Trophoblast cell (in vitro differentiated cells and primary cell): Measurements from ENCODE around the gene DLG1.

Experiments used
- DNase-seq, 2 donors: peaks; one replicate each; pipeline ENCODE4 v3.0.0-alpha.2; 2016
- H2AFZ ChIP-seq: 2 replicates; pipeline ENCODE4 v1.6.1; 2013; ENCODE audit warnings: low read length, moderate library complexity, mild to moderate bottlenecking; ENCODE audit not compliant: insufficient read depth, poor library complexity
- H2AK5ac ChIP-seq: 2 replicates; pipeline ENCODE4 v1.6.1; 2013; ENCODE audit warnings: mild to moderate bottlenecking, low read length
- H2BK120ac ChIP-seq: 2 replicates; pipeline ENCODE4 v1.6.1; 2013; ENCODE audit warnings: low read length, mild to moderate bottlenecking, moderate library complexity; ENCODE audit not compliant: insufficient read depth, poor library complexity
- H2BK12ac ChIP-seq: 2 replicates; pipeline ENCODE4 v1.6.1; 2013; ENCODE audit warnings: mild to moderate bottlenecking, low read length, moderate library complexity
- H2BK5ac ChIP-seq: 2 replicates; pipeline ENCODE4 v1.6.1; 2013; ENCODE audit warnings: low read length, low read depth, moderate library complexity, mild to moderate bottlenecking; ENCODE audit not compliant: poor library complexity
- H3K14ac ChIP-seq: 2 replicates; pipeline ENCODE4 v1.6.1; 2013; ENCODE audit warnings: mild to moderate bottlenecking, low read length
- H3K18ac ChIP-seq: 2 replicates; pipeline ENCODE4 v1.6.1; 2013; ENCODE audit warnings: mild to moderate bottlenecking, low read length
- H3K23ac ChIP-seq: 2 replicates; pipeline ENCODE4 v1.6.1; 2013; ENCODE audit warnings: low read length
- H3K27ac ChIP-seq: 2 replicates; pipeline ENCODE4 v1.5.1; 2013; ENCODE audit warnings: low read depth, mild to moderate bottlenecking, inconsistent platforms, low read length, moderate library complexity
- H3K27me3 ChIP-seq: 2 replicates; pipeline ENCODE4 v1.6.1; 2013; ENCODE audit warnings: inconsistent platforms, mild to moderate bottlenecking, low read length, moderate library complexity; ENCODE audit not compliant: insufficient read depth
- H3K36me3 ChIP-seq, 2 experiments: 1 replicate in 1 of 2; 2 replicates in 1 of 2; pipeline ENCODE4 v1.6.1; 2013; ENCODE audit warnings: low read length in 2 of 2, mild to moderate bottlenecking in 2 of 2, moderate library complexity in 1 of 2; ENCODE audit not compliant: insufficient read depth in 2 of 2, control insufficient read depth in 1 of 2
- H3K4ac ChIP-seq: 2 replicates; pipeline ENCODE4 v1.6.1; 2013; ENCODE audit warnings: low read depth, mild to moderate bottlenecking, low read length, moderate library complexity
- H3K4me1 ChIP-seq, 2 experiments: 1 replicate in 1 of 2; 2 replicates in 1 of 2; pipeline ENCODE4 v1.6.1; 2013; ENCODE audit warnings: low read length in 2 of 2, mild to moderate bottlenecking in 2 of 2, moderate library complexity in 1 of 2; ENCODE audit not compliant: insufficient read depth in 2 of 2, control insufficient read depth in 1 of 2
- H3K4me2 ChIP-seq: 2 replicates; pipeline ENCODE4 v1.6.1; 2013; ENCODE audit warnings: inconsistent platforms, mild to moderate bottlenecking, low read length, moderate library complexity
- H3K4me3 ChIP-seq: 2 replicates; pipeline ENCODE4 v1.5.1; 2013; ENCODE audit warnings: mild to moderate bottlenecking, low read depth, low read length, inconsistent platforms
- H3K79me1 ChIP-seq: one replicate; pipeline ENCODE4 v1.6.1; 2013; ENCODE audit warnings: low read length
- H3K79me2 ChIP-seq: 2 replicates; pipeline ENCODE4 v1.6.1; 2013; ENCODE audit warnings: low read length, mild to moderate bottlenecking; ENCODE audit not compliant: control insufficient read depth, insufficient read depth, poor library complexity
- H3K9ac ChIP-seq: 2 replicates; pipeline ENCODE4 v1.6.1; 2013; ENCODE audit warnings: mild to moderate bottlenecking, low read length
- H3K9me3 ChIP-seq: 2 replicates; pipeline ENCODE4 v1.6.1; 2013; ENCODE audit warnings: low read depth, mild to moderate bottlenecking, control low read depth, inconsistent platforms, low read length; ENCODE audit not compliant: insufficient read depth
- H4K12ac ChIP-seq: 2 replicates; pipeline ENCODE4 v1.6.1; 2013; ENCODE audit warnings: low read depth, mild to moderate bottlenecking, low read length, moderate library complexity
- H4K8ac ChIP-seq: 2 replicates; pipeline ENCODE4 v1.6.1; 2013; ENCODE audit warnings: low read depth, mild to moderate bottlenecking, low read length, moderate library complexity
- H4K91ac ChIP-seq: one replicate; pipeline ENCODE4 v1.6.1; 2013; ENCODE audit warnings: low read depth, mild to moderate bottlenecking, low read length, moderate library complexity
- WGBS: extraction: QIAGEN DNeasy Blood & Tissue Kit; methylation state at CpG from one replicate; pipeline ENCODE4 v1.1.7; 2013; ENCODE audit warnings: missing lambda C conversion rate; ENCODE audit not compliant: insufficient read length, insufficient coverage; ENCODE audit errors: extremely low coverage; 5-methylcytosine and 5-hydroxymethylcytosine counted together

DLG1 gene

DNA sequence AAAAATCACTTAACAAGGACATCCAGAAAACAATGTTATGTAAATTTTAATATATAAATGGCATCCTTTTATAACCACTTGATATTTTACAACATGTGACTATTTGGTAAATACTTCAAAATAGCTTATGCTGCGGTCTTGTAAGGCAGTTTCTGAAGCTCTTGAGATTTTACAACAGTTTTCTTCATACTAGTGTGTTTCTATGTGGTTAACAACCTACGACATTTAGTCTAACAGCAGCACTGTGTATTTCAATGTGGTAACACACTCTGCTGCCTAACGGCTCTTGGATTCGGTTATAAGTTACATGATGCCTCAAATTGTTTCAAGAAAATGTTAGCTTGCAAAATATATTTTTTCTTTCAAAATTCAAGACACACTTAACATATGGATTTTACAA lies 255.9 kb downstream of the DLG1 start:
- DNase-seq, result no peak
- H3K18ac ChIP-seq, result no peak overlapping the region

DNA sequence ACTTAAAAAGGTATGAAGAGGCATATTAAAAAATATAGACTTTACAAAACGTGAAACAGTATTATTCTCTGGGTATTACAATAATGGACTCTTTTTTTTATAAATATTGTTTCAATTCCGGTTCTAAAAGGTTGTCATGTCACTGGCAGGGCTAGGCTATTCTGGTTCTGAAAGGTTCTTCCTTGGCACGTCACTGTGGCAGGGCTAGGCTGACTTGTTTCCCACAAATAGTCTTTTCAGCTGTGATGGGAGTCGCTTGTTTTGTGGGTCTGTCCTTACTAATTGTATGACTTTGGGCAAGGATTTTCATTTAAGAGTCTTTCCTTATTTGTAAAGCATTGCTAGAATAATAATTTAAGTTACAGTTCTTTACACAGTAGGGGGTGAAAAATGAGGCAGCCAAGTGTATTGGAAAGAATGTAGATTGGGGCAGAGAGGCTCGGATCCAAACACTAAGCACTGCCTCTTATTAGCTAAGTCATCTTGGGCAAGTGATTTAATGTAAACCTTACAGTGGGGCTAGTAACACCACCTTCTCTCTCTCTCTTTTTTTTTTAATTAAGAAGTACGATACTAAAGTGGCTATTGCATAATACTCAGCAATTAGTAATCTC lies 256.4 kb downstream of the DLG1 start:
- Histone ChIP-seq H2BK120ac (no peak overlapping the region), H2AFZ (no peak overlapping the region), H4K8ac (no peak overlapping the region), H3K27me3 (no peaks in the 10 kb centered on the region), H3K4me3 (no peak overlapping the region), H3K4me2 (no peak overlapping the region), H3K14ac (no peak overlapping the region), H3K4ac (no peak overlapping the region), H3K9ac (no peak overlapping the region), H3K27ac (no peak overlapping the region), H2BK12ac (no peak overlapping the region), H3K79me1 (no peaks in the 10 kb centered on the region), H4K12ac (no peak overlapping the region), H3K36me3 (peaks cover 0 to 5% of the 10 kb centered on the region in 2 experiments), H3K23ac (no peak overlapping the region), H4K91ac (no peak overlapping the region), H2BK5ac (no peak overlapping the region), H2AK5ac (no peak overlapping the region), H3K9me3 (no peaks in the 10 kb centered on the region), H3K18ac (no peak overlapping the region), H3K4me1 (no peaks in the 10 kb centered on the region), H3K79me2 (no peaks in the 10 kb centered on the region)
- no peak for DNase-seq
- no CpG with 5 or more reads among the region's 6 CpGs for WGBS

More for the DNA sequence above, 255.9 kb downstream of the DLG1 start:
- Histone ChIP-seq H2BK5ac (no peak overlapping the region), H3K4ac (no peak overlapping the region), H3K4me2 (no peak overlapping the region), H4K12ac (no peak overlapping the region), H3K14ac (no peak overlapping the region), H3K4me3 (no peak overlapping the region), H3K27ac (no peak overlapping the region), H4K91ac (no peak overlapping the region), H3K36me3 (peaks cover 0 to 5% of the 10 kb centered on the region in 2 experiments), H3K9me3 (no peaks in the 10 kb centered on the region), H2BK12ac (no peak overlapping the region), H4K8ac (no peak overlapping the region), H3K79me2 (no peaks in the 10 kb centered on the region), H3K4me1 (no peaks in the 10 kb centered on the region), H2AK5ac (no peak overlapping the region), H3K9ac (no peak overlapping the region), H3K23ac (no peak overlapping the region), H2BK120ac (no peak overlapping the region), H3K79me1 (no peaks in the 10 kb centered on the region), H3K27me3 (no peaks in the 10 kb centered on the region), H2AFZ (no peak overlapping the region)
- no CpG with 5 or more reads among the region's 4 CpGs for WGBS

DNA sequence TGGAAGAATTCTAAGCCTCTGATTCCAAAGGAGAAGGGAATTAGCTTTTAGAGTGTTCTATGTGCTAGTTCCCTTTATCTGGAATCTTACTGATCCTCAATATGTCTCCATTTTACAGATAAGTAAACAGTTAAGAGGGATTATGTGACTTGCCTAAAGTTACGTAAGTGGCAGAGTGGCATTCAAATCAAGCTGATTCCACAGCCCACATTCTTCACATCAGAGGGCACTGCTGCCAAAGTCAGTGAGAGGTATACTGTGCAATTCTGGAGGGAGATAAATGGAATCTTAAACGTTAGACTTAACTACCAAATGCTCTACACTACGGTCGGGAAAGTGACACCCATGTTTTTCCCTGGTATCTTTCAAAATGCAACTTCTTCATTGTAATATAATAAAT lies 257.8 kb downstream of the DLG1 start:
- H2BK5ac ChIP-seq, result no peak overlapping the region
- no peak overlapping the region for H3K23ac ChIP-seq
- no peak overlapping the region for H3K9ac ChIP-seq
- no CpG with 5 or more reads among the region's 4 CpGs for WGBS
- peaks cover 0 to 5% of the 10 kb centered on the region in 2 experiments for H3K36me3 ChIP-seq
- H3K4ac ChIP-seq, result no peak overlapping the region
- H4K8ac ChIP-seq, result no peak overlapping the region
- H2AK5ac ChIP-seq, result no peak overlapping the region
- H3K9me3 ChIP-seq, result no peaks in the 10 kb centered on the region
- H4K91ac ChIP-seq, result no peak overlapping the region
- no peak overlapping the region for H2BK12ac ChIP-seq
- H3K4me2 ChIP-seq, result no peak overlapping the region
- no peaks in the 10 kb centered on the region for H3K4me1 ChIP-seq
- no peak overlapping the region for H3K27ac ChIP-seq
- no peaks in the 10 kb centered on the region for H3K79me1 ChIP-seq
- no peak overlapping the region for H4K12ac ChIP-seq
- H3K27me3 ChIP-seq, result no peaks in the 10 kb centered on the region
- DNase-seq, result no peak
- H2BK120ac ChIP-seq, result no peak overlapping the region
- no peak overlapping the region for H3K18ac ChIP-seq
- no peak overlapping the region for H3K14ac ChIP-seq
- no peak overlapping the region for H2AFZ ChIP-seq
- no peak overlapping the region for H3K4me3 ChIP-seq
- no peaks in the 10 kb centered on the region for H3K79me2 ChIP-seq

DNA sequence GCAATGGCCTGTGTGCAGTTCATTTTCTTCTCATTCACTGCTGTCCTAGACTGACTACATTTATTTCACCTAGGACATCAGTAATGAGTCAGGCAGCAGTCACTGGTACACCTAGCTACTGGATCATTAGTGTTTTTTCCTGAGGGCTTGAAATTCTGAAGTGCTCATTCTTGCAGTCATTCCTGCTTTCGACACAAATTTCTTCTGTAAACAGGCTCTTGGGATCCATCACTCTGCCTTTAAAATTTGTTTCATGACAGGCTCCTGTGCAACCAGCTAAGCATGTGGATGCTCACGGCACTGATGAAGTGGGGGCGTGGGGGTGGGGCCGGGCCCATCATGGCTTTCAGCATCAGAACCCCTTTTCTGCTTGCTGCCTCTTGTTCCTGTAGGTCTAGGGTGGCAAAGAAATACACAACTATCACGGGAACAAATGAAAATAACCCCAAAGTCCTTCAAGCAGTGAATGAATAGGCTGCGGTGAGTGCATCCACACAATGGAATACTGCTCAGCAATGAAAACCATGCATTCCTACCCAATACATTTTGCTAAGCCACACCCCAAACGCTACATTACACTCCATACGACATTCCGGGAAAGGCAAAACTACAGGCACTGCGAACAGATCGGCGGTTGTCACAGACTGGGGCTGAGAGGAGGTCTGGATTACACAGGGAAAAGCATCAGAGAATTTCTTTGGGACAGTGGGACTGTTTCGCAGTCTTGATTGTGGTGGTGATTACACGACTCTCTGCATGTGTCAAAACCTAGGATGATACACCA lies 259.5 kb downstream of the DLG1 start:
- H2BK5ac ChIP-seq, result no peak overlapping the region
- no peaks in the 10 kb centered on the region for H3K27me3 ChIP-seq
- no peak overlapping the region for H2AFZ ChIP-seq
- no peak overlapping the region for H2BK120ac ChIP-seq
- H2AK5ac ChIP-seq, result no peak overlapping the region
- H3K79me2 ChIP-seq, result no peaks in the 10 kb centered on the region
- H4K91ac ChIP-seq, result no peak overlapping the region
- H3K27ac ChIP-seq, result no peak overlapping the region
- H3K18ac ChIP-seq, result no peak overlapping the region
- H3K9me3 ChIP-seq, result peaks cover under 1% of the 10 kb centered on the region
- no peak overlapping the region for H4K12ac ChIP-seq
- WGBS, result no CpG with 5 or more reads among the region's 14 CpGs
- H3K4ac ChIP-seq, result no peak overlapping the region
- no peak overlapping the region for H3K9ac ChIP-seq
- H3K4me3 ChIP-seq, result no peak overlapping the region
- H3K14ac ChIP-seq, result no peak overlapping the region
- H3K36me3 ChIP-seq, result peaks cover 0 to 2% of the 10 kb centered on the region in 2 experiments
- no peak overlapping the region for H3K23ac ChIP-seq
- peak; percentile 78 to 86 for DNase-seq
- no peak overlapping the region for H3K4me2 ChIP-seq
- no peak overlapping the region for H4K8ac ChIP-seq
- H3K79me1 ChIP-seq, result no peaks in the 10 kb centered on the region
- H2BK12ac ChIP-seq, result no peak overlapping the region
- H3K4me1 ChIP-seq, result no peaks in the 10 kb centered on the region
